Measurements from ENCODE around the gene COL5A1.

Gene COL5A1

DNA sequence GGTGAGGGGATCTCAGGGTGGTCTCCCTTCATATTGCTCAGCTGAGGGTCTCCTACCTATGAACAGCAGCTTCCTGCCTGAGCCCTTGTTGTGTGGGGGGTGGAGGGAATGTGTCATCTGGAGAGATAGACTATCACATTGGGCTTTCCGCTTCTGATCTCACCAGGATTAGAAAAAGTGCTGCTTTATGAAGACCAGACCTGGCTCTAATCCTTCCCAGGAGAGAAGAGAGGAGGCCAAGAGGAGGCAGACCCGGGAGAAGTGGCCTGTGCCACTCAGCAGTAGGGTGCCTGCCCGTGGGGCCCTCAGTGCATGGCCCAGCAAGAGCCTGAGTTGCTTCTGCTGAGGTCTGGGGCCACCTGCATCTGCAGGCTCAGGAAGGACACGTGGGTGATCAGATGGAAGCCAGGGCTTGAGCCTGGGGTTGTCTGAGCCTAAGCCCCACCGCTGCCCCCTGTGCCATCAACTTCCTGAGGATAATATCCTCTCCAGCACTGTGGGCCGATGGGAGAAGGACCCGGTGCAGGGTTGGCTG, 22.1 kb upstream of the COL5A1 start:
- no peaks in the 10 kb centered on the region for H3K4me1 Mint-ChIP-seq
- H3K4me3 Mint-ChIP-seq: no peak overlapping the region
- H3K9me3 Mint-ChIP-seq: no peaks in the 10 kb centered on the region
- no peak for ATAC-seq
- H3K36me3 Mint-ChIP-seq: no peaks in the 10 kb centered on the region
- H3K27me3 Mint-ChIP-seq: peaks cover 40% of the 10 kb centered on the region
- no peak overlapping the region for H3K27ac Mint-ChIP-seq

DNA sequence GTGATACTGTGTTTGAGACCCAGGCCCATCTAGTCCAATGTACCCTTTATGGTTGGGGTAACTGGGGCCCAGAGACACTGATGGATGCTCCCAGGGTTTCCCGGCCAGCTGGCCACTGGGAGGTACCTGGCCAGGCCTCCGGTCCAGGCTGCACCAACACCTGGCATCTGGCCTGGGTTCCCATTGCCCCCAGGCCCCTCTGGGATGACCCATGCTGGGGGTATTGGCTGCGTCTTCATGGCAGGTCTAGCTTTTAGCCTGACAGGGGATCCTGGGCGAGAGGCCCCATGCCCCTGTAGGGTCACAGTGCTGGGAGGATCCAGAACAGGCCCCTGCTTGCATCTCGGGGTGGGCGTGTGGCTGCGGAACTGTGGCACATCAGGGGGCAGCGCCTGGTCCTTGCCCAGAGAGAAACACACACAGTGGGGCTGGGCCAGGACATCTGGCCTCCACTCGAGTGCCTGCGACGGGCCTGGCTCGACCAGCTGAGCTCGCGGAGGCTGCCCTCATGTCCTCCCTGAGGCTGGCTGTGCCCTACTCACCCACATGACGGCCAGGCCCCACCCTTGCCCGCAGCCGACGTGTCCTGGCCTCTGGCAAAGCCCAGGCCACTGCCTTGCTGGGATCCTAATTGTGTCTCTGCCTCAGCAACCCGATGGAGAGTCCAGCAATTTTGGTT, 21.5 kb upstream of the COL5A1 start:
- no peak for ATAC-seq
- no peaks in the 10 kb centered on the region for H3K36me3 Mint-ChIP-seq
- no peaks in the 10 kb centered on the region for H3K9me3 Mint-ChIP-seq
- no peak overlapping the region for H3K4me3 Mint-ChIP-seq
- peaks cover 47% of the 10 kb centered on the region for H3K27me3 Mint-ChIP-seq
- H3K27ac Mint-ChIP-seq: no peak overlapping the region
- H3K4me1 Mint-ChIP-seq: no peaks in the 10 kb centered on the region

DNA sequence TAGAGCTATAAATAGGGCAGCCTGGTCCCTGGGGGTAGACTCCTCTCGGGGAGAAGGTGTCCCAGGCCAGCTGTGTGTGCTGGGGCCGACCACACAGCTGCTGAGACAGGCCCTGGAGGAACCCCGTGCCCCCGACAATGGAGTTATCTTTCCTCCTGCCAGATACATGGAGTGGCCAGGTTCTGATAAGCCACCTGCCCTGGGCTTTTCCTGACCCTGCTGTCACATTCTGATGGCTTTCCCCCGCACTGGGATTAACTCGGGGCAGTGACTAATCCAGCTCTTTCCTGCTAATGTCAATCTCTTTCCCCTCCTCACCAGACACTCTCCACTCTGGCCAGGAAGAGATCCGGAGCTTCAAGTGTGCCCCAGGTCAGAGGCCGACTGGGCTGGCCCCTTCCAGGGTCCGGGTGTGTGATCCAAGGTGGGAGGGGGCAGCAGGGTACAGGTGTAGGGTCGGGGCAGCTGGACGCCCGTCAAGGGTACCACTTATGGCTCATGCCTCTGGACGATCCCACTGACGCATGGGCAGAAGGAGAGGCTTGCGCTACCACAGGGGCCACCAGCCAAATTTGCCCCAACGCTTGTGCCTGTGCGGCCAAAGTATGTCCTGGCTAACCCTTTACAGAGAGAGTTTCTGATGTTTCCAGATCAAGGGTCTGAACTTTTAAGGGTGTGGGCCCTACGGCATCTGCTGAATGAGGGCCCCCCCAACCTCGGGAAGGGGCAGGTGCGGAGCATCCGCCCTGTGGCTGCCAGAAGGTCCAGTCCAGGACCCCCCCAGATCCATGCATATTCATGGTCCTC, 20.6 kb upstream of the COL5A1 start:
- Mint-ChIP-seq H3K27me3 (peaks cover 47% of the 10 kb centered on the region), H3K27ac (no peak overlapping the region), H3K36me3 (no peaks in the 10 kb centered on the region), H3K4me3 (no peak overlapping the region), H3K4me1 (no peaks in the 10 kb centered on the region), H3K9me3 (no peaks in the 10 kb centered on the region)
- ATAC-seq: no peak

DNA sequence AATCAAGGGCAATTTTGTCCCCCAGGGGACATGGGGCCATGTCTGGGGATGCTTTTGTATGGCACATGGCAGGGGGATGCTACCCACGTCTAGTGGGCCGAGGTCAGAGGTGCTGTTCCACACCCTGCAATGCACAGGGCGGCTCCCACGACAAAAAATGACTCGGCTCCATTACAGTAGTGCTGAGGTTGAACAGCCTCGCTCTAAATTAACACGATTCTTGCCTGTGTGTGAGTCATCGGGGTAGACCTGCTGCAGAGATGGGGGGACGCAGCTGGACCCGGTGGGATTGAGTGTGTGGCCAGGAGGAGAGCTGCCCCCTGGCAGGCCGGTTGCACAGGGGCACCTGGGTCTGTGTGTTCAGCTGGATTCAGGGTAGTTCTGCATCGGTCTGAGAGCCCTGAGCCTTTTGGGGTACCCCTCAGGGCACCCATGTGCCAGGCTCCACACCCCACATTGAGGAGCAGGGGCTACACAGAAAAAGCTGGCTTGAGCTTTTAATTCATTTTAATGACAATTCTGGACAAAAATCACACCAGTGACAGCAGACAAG, 20.0 kb upstream of the COL5A1 start:
- H3K4me3 Mint-ChIP-seq: no peak overlapping the region
- H3K9me3 Mint-ChIP-seq: no peaks in the 10 kb centered on the region
- H3K27ac Mint-ChIP-seq: no peak overlapping the region
- no peaks in the 10 kb centered on the region for H3K4me1 Mint-ChIP-seq
- H3K36me3 Mint-ChIP-seq: no peaks in the 10 kb centered on the region
- no peak for ATAC-seq
- H3K27me3 Mint-ChIP-seq: peaks cover 47% of the 10 kb centered on the region

DNA sequence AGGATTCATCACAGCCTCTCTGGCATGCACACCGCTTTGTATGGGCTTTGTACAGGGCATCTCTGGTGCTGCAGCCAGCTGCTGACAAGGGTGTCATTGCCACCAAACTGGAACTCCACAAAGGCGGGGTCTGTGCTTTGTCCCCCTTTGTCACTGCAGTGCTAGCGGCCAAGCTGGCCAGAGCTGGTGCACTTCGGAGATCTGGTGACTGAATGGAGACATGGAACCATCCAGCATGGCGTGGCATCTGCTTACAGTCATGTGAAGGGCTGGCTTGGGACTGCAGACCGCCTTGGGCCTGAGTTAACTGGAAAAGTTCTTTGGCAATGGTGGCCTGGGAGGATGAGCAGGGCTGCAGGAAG, 18.7 kb upstream of the COL5A1 start:
- Mint-ChIP-seq H3K9me3 (no peaks in the 10 kb centered on the region), H3K27me3 (peaks cover 46% of the 10 kb centered on the region)

DNA sequence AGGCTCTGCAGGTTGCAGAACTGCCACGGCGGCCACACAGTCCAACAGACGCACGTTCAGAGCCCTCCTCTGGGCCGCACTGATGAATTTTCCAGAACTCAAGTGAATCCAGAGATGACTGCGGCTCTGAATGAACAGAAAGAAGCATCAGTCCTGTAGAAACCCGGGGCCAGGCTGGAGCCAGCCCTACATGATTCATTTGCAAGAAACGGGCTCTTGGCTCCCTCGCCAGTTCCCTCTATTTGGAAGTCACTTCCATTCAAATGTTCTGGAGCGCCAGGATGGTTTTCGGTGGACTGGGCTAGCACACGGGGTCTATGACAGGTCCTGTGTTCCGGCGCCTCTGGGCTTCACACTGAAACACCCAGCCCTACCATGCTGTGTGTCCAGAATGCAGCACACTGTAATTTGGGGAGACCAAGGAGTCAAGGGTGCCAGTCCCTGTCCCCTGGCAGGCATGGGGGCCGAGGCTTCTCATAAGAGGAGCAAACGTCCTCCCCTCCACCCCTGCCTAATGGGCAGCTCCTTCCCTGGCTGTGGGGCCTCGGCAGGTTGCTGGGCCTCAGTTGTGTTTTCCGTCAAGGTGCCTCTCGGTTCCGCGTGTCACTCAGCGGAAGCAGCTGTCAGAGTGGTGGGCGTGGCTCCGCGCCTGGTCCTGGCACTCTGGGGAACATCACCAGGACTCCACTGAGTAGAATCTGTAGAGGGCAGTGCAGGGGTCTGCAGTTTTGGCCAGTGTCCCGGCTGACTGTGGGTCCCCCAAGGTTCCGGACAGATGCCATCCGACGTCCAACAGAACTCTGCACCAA, 18.1 kb upstream of the COL5A1 start:
- H3K9me3 Mint-ChIP-seq: no peaks in the 10 kb centered on the region
- no peak overlapping the region for H3K4me3 Mint-ChIP-seq
- H3K4me1 Mint-ChIP-seq: no peaks in the 10 kb centered on the region
- H3K27ac Mint-ChIP-seq: no peak overlapping the region
- no peaks in the 10 kb centered on the region for H3K36me3 Mint-ChIP-seq
- peaks cover 40% of the 10 kb centered on the region for H3K27me3 Mint-ChIP-seq
- ATAC-seq: no peak

More for the DNA sequence above, 18.7 kb upstream of the COL5A1 start:
- Mint-ChIP-seq H3K4me3 (no peak overlapping the region), H3K36me3 (no peaks in the 10 kb centered on the region), H3K4me1 (no peaks in the 10 kb centered on the region), H3K27ac (no peak overlapping the region)
- ATAC-seq: no peak

DNA sequence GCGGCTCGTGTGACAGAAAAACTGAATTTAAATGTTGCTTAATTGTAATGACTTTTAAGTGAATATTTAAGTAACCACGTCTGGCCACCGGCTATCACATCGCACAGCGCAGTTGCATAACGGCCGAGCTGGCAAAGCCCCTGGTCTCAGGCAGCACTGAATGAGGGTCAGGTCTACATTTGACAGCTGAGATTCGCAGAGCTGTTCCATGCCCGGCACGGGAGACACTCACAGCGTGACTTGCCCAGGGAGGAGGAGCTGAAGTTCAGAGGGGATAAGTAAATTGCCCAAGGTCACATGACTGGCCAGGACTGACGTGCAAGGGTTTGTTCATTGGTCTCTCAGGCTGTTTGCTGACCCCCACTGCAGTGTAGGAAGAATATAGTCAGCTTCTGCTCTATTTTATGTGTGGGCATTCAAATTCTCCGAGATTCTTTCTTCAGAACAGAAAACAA, 17.4 kb upstream of the COL5A1 start:
- Mint-ChIP-seq H3K36me3 (no peaks in the 10 kb centered on the region), H3K4me1 (no peaks in the 10 kb centered on the region), H3K27ac (no peak overlapping the region), H3K27me3 (peaks cover 33% of the 10 kb centered on the region), H3K4me3 (no peak overlapping the region), H3K9me3 (no peaks in the 10 kb centered on the region)
- no peak for ATAC-seq

DNA sequence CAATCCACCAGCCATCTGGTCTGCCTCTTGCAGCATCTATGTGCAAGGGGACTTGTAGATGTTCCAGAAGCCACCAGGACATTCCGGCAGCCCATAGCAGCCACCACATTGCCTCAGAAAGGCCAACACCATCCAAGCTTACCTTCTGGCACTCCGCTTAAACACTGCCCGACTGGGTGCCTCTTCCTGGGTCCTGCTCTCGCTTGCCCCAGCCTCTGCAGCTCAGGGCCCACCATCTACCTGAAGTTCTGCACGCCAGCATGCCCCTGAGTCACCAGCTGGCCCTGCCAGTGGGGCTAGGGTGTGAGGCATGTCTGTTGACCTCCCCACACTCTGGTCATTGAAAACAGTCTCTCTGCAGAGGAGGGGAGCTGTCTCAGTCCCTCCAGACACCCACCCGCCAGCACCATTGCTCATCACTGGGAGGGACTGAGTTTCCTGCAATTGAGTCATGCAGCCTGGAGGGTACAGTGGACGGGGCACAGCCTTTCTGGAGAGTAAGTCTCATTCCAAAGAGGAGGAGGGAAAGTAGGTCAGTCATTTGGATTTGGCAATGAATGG, 16.9 kb upstream of the COL5A1 start:
- Mint-ChIP-seq H3K9me3 (no peaks in the 10 kb centered on the region), H3K27me3 (peaks cover 27% of the 10 kb centered on the region), H3K4me1 (no peaks in the 10 kb centered on the region), H3K36me3 (no peaks in the 10 kb centered on the region), H3K4me3 (no peak overlapping the region), H3K27ac (no peak overlapping the region)
- no peak for ATAC-seq

DNA sequence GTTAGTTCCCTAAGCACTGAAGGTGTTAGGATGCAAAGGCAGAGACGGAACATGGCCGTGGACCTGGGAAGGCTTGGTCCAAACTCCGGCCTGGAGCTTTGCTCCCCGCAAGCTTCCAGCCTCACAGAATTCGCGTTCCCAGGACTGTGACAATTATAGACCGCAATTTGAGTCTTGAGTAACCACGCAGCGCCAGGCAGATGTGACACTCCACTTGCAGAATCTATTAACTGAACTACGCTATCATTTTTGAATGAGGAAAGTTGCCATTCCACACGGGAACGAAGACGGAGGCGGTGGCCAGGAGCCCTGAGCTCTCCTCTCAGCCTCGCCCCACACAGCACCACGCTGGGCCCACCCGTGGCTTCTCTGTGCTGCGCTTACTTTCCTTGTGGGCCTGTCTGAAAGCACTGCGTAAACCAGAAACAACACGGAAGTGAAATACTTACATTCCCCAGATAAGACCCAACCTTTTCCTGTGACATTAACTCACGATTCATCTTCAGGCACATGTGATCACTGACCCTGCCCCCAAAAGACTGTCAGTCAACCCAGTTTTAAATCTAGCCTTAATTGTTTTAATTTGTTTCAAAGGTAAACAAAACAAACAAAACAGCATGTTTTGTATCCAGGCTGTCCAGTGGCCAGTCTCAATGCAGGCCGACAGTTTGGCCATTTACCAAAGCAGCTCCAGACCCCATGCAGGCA, 16.1 kb upstream of the COL5A1 start:
- Mint-ChIP-seq H3K36me3 (no peaks in the 10 kb centered on the region), H3K9me3 (no peaks in the 10 kb centered on the region), H3K4me3 (no peak overlapping the region), H3K27me3 (peaks cover 32% of the 10 kb centered on the region), H3K27ac (no peak overlapping the region), H3K4me1 (no peaks in the 10 kb centered on the region)
- no peak for ATAC-seq

DNA sequence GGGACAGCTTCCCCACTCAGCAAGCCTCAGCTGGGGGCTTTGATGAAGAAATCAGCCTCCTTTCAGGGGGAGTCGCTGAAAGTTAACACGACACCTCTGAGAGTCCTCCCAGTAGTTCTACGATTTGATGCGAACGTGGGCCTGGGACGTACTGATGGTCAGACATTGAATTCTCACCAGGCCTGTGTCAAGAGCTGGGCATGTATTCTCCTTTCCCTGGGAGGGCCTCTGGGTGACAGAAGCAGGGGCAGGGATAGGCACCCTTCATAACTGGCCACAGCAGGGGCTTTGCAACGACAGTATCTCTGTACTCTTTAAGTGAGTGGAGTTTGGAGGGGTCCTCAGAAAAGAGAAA, 15.6 kb upstream of the COL5A1 start:
- H3K27me3 Mint-ChIP-seq: peaks cover 37% of the 10 kb centered on the region
- no peak for ATAC-seq
- H3K4me1 Mint-ChIP-seq: no peaks in the 10 kb centered on the region
- no peaks in the 10 kb centered on the region for H3K36me3 Mint-ChIP-seq
- no peak overlapping the region for H3K4me3 Mint-ChIP-seq
- H3K9me3 Mint-ChIP-seq: no peaks in the 10 kb centered on the region
- no peak overlapping the region for H3K27ac Mint-ChIP-seq

DNA sequence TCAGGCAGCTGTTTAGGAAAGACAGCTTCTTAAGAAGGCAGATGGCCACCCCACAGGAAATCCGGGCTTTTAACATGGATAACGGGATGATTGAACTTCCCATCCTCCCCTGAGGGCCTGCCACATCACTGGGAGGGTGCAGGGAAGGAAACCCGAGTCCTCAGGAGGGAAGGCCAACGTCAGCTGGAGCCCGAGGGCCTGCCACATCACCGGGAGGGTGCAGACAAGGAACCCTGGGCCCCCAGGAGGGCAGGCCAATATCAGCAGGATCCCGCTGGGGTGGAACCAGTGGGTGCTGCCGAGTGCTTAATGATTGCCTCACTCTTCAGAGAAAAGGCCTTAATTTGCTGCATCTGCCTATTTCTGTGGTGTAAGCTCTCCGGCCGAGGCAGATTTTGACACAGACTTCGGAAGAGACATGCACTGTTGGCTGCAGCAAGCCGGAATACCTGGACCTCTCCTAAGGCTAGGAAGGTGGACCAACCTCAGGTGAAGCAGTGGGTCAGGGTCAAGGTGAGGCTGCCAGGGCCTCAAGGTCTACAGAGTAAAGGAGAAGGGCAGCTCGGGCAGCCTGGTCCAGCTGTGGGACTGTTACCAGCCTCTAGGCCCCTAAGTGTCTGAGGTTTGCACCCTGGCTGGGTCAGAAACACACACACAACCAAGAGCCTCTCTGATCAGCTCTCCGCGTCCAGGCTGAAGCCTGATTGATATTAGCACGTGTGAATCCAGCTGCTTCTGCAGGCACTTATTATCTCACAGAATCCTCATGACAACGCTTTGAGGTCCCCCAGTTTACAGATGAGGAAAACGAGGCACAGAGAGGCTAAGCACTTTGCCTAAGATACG, 14.8 kb upstream of the COL5A1 start:
- Mint-ChIP-seq H3K4me1 (no peaks in the 10 kb centered on the region), H3K27ac (no peak overlapping the region), H3K4me3 (no peak overlapping the region), H3K27me3 (peaks cover 34% of the 10 kb centered on the region), H3K9me3 (no peaks in the 10 kb centered on the region), H3K36me3 (no peaks in the 10 kb centered on the region)
- no peak for ATAC-seq

DNA sequence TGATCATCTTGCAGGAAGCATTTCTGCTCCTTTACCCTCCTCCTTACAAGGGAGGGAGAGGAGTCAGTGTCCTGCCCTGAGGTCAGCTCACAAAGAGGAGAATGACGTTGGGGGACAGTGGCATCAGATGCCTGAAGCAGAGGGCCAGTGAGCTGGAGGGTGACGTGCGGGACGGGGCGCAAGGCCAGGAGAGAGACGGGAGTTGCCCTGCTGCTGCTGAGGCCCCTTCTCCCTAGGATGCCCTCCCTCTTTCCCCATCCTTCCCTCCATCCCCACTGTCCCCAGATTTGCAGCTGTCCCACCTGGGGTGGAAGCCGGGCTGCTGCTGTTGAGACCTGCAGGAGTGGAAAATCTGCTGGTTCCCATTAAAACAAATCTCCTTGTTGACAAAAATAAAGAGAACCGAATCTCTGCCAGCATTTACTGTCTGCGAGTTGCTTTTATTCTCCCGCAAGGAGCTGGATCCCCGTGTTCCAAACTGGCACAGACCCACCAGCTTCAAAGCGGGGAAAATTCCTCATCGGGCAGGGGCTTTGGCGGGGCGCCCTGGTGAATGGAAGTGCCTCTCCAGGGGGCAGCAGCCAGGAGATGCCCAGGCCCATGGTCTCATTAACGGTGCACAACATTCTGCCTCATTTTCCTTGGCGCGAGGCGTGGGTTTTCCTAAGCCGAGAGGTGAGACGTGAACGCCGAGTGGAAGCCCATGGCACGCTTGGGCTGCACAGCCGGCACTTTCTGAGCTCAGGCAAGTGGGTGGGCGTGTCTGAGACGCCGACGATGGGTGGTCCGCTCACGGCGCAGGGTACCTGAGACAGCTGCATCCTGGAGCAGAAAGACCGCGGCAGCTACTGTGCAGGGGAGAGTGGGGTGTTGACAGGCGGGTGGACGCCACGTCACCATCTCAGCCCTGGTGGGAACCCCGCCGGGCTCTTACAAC, 13.9 kb upstream of the COL5A1 start:
- no peaks in the 10 kb centered on the region for H3K36me3 Mint-ChIP-seq
- no peaks in the 10 kb centered on the region for H3K4me1 Mint-ChIP-seq
- peaks cover 25% of the 10 kb centered on the region for H3K27me3 Mint-ChIP-seq
- no peak overlapping the region for H3K4me3 Mint-ChIP-seq
- no peaks in the 10 kb centered on the region for H3K9me3 Mint-ChIP-seq
- no peak overlapping the region for H3K27ac Mint-ChIP-seq
- no peak for ATAC-seq

DNA sequence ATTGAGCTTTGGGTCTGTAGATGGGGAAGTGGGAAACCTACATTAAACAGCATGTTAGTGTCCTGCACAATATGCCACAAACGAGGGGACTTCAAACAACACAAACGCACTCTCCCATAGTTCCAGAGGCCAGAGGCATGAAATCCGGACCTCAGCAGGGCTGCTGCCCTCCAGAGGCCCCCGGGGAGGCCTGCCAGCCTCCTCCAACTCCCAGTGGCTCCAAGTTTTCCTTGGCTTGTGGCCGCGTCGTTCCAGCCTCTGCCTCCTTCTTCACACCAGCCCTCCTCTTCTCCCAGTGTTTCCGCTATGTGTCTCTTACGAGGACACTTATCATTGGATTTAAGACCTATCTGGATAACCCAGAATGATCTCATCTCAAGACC, 13.3 kb upstream of the COL5A1 start:
- Mint-ChIP-seq H3K27ac (no peak overlapping the region), H3K9me3 (no peaks in the 10 kb centered on the region), H3K36me3 (no peaks in the 10 kb centered on the region), H3K27me3 (peaks cover 20% of the 10 kb centered on the region), H3K4me1 (no peaks in the 10 kb centered on the region), H3K4me3 (no peak overlapping the region)
- no peak for ATAC-seq

Data from stimulated activated memory B cell treated with anti-CD40 and anti-IgM and Interleukin-4, amounts not matched to agents 10 μg/mL and 1 μg/mL and 100 μg/mL, for 72 hours (primary cell).